Sigmoid colon (tissue), 7 donors: ENCODE measurements around the gene VWA3B. TPM values are rescaled to one million over a fixed set of nuclear protein-coding genes. Genes with fewer than 3 reads are reported as not detected.
"Not testable (repeated sequence)": the region's sequence is repeated elsewhere in the genome, so short reads cannot be mapped to it uniquely, and the experiment has no call there.

Experiments
- DNase-seq: peaks from one replicate; pipeline ENCODE4 v3.0.0-alpha.2; 2019
- H3K27ac ChIP-seq, 4 donors: fragments of 200-600 bp; sonication (generic); one replicate each; pipeline ENCODE4 v1.5.1; 2016 to 2019; ENCODE audit warnings: mild to moderate bottlenecking in 1 of 4
- H3K27me3 ChIP-seq, 3 donors: fragments of 200-600 bp; sonication (generic); one replicate each; pipeline ENCODE4 v1.5.1; 2019; ENCODE audit warnings: mild to moderate bottlenecking in 1 of 3
- H3K36me3 ChIP-seq, 4 donors: fragments of 200-600 bp; sonication (generic); one replicate each; pipeline ENCODE4 v1.5.1; 2016 to 2019
- H3K4me1 ChIP-seq, 4 donors: fragments of 200-600 bp; sonication (generic); one replicate each; pipeline ENCODE4 v1.5.1; 2017 to 2019
- H3K4me3 ChIP-seq, 4 donors: fragments of 200-600 bp; sonication (generic); one replicate each; pipeline ENCODE4 v1.5.1; 2017 to 2019; ENCODE audit warnings: mild to moderate bottlenecking in 2 of 4, moderate library complexity in 1 of 4
- H3K9me3 ChIP-seq, 4 donors: fragments of 200-600 bp in 3 of 4; sonication (generic) in 3 of 4; one replicate each; pipeline versions ENCODE4 v1.5.1 to v1.6.1; 2013 to 2019
- EP300 ChIP-seq, 4 donors: sonication (generic); formaldehyde crosslinking; IDR thresholded peaks; one replicate each; pipeline ENCODE4 v1.6.1; 2017; ENCODE audit warnings: antibody characterized with exemption in 4 of 4
- POLR2A ChIP-seq, 2 donors: fragments of 450-650 bp; IDR thresholded peaks; one replicate each; pipeline ENCODE4 v1.6.1; 2016; ENCODE audit warnings: antibody characterized with exemption in 2 of 2, mild to moderate bottlenecking in 2 of 2, moderate library complexity in 2 of 2
- POLR2AphosphoS5 ChIP-seq, 4 donors: sonication (generic); formaldehyde crosslinking; IDR thresholded peaks; one replicate each; pipeline ENCODE4 v1.6.1; 2017; ENCODE audit warnings: antibody characterized with exemption in 4 of 4
- WGBS, 2 donors: extraction: QIAGEN DNeasy Blood & Tissue Kit; methylation state at CpG; one replicate each; pipeline ENCODE4 v1.1.7; 2013; 5-methylcytosine and 5-hydroxymethylcytosine counted together
- intact Hi-C: fragments of 100-400 bp; cut with DNase I; formaldehyde crosslinking; loops from one replicate; pipeline ENCODE4 v1.15.1; 2023
- polyA plus RNA-seq, 3 donors: library from polyadenylated mRNA; stranded (reverse); fragments of 200-250 nt; gene quantifications; one replicate each; pipeline ENCODE4 v1.2.3, GENCODE V29; 2013
- total RNA-seq, 4 donors: library from RNA; depleted of rRNA; stranded (reverse); fragments of >200 nt; gene quantifications; one replicate each; pipeline ENCODE4 v1.1.0, GENCODE V29; 2016
- TF ChIP-seq, protein P1 (sequence below), 4 experiments: fragments of 450-650 bp in 3 of 4; fragments of 200-600 bp in 1 of 4; IDR thresholded peaks; one replicate each; pipeline ENCODE4 v1.5.1; 2016 to 2019; ENCODE audit warnings: antibody characterized with exemption in 4 of 4, mild to moderate bottlenecking in 3 of 4, moderate library complexity in 2 of 4
- donor health status: healthy with polysubstance abuse.
- donor health status: Bipolar disorder and iron deficiency.
- donor health status: healthy.

The VWA3B gene
- total and polyA plus RNA-seq, 7 donors, result 0.55 to 1.4 (median 1.2) TPM; not detected in 3

DNA sequence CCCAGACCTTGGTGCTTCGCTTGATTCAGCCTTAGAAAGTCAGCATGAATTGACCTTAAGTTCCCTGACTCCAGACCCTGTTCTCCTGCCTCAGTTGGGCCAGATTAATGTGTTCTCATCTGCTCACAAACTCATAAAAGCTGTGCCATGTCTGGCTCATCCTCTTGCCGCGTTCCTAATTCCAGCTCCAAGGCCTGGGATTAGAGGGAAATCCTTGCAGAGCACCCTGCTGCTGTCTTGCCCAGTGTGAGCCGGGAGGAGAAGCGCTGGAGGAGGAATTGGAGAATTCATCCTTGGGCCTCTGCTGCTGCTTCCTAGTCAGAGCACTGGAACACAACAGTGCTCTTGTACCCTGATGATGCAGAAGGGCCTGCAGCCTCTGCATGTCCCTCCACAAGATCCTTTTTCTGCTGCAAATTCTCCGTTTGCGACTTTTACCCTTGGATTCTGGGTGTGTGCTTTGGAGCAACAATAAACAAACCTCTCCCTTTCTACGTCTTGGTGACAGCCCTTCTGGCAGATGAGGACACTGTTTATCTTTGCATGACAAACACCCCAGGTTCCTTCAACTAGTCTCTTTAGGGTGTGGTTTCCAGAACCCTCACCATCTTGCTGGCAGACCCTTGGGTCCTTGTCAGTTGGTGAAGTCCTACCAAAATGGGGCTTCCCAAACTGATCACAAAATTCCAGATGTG is 212.4 kb downstream of the VWA3B start:
- H3K4me3 ChIP-seq, result no peak overlapping the region
- WGBS, 2 donors, result 28 to 64% methylated on average over 8 of the region's 8 CpGs
- no peak overlapping the region for H3K27ac ChIP-seq
- intact Hi-C loops, result no loop called here
- no peak for DNase-seq
- no peaks in the 10 kb centered on the region for H3K9me3 ChIP-seq
- no peaks in the 10 kb centered on the region for H3K27me3 ChIP-seq
- H3K36me3 ChIP-seq, result no peaks in the 10 kb centered on the region
- no peaks in the 10 kb centered on the region for H3K4me1 ChIP-seq
- TF ChIP-seq POLR2A (IDR thresholded peaks at IDR 0.05) (no peak), EP300 (IDR thresholded peaks at IDR 0.05) (no peak), POLR2AphosphoS5 (IDR thresholded peaks at IDR 0.05) (no peak)
- TF ChIP-seq, protein P1, sequence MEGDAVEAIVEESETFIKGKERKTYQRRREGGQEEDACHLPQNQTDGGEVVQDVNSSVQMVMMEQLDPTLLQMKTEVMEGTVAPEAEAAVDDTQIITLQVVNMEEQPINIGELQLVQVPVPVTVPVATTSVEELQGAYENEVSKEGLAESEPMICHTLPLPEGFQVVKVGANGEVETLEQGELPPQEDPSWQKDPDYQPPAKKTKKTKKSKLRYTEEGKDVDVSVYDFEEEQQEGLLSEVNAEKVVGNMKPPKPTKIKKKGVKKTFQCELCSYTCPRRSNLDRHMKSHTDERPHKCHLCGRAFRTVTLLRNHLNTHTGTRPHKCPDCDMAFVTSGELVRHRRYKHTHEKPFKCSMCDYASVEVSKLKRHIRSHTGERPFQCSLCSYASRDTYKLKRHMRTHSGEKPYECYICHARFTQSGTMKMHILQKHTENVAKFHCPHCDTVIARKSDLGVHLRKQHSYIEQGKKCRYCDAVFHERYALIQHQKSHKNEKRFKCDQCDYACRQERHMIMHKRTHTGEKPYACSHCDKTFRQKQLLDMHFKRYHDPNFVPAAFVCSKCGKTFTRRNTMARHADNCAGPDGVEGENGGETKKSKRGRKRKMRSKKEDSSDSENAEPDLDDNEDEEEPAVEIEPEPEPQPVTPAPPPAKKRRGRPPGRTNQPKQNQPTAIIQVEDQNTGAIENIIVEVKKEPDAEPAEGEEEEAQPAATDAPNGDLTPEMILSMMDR (IDR thresholded peaks at IDR 0.05), result no peak

DNA sequence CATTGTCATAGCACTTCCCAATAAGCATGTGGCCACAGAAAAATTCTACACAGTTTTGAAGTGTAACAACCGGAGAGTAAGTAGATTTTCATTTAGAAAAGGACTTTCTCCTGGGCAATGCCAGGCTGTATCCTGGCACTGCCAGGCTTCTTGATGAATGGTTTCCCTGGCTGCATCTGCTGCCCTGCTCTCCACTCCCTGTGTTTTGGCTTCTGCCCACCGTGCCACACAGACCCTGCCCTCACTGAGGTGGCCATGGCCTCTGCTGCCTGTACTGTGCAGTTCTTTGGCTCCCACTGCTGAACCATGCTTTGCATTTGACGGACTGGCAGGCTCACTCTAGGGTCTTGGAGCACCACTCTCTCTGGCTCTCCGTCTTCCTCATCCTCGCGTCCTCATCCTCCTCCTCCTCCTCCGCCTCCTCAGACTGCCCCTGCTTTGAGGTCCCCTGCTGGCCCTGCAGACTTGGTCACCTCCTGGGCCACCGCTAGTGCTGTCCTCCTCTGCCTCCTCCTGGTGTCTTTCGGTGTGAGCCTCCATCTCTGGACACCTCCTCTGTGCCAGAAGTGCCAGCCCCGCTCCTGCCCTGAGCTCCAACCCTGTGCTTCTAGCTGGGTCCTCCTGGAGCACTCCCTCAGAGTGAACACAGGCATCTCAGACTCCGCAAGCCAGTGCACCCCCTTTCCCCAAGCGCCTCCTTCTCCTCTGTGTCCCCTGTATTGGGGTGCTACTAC is 213.3 kb downstream of the VWA3B start:
- Histone ChIP-seq H3K9me3 (no peaks in the 10 kb centered on the region), H3K4me3 (no peak overlapping the region), H3K27me3 (no peaks in the 10 kb centered on the region), H3K4me1 (no peaks in the 10 kb centered on the region), H3K36me3 (no peaks in the 10 kb centered on the region), H3K27ac (no peak overlapping the region)
- TF ChIP-seq POLR2AphosphoS5 (IDR thresholded peaks at IDR 0.05) (no peak), POLR2A (IDR thresholded peaks at IDR 0.05) (no peak), EP300 (IDR thresholded peaks at IDR 0.05) (no peak)
- TF ChIP-seq, protein P1 (IDR thresholded peaks at IDR 0.05), result no peak
- WGBS, 2 donors, result 87 to 89% methylated on average over 12 of the region's 12 CpGs
- intact Hi-C loops, result no loop called here
- DNase-seq, result no peak

DNA sequence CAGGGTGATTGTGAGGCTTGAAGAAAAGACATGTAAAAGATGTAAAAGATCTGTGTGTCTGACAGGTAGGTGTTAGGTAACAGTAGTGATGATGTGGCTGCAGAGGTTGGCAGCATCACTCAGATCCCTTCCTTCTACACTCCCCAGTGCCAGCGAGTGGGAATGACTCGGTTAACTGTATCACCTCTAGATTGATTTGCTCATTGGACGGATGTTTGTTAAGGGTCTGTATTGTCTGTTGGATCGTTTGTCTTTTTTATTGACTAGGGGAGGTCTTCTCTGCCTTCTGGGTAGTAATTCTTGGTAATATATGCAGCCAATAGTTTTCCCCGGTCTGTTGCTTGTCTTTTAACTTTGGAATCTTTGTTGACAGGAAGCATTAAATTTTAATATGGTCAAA is 214.5 kb downstream of the VWA3B start:
- Histone ChIP-seq H3K27ac (no peak overlapping the region), H3K36me3 (no peaks in the 10 kb centered on the region), H3K4me3 (no peak overlapping the region), H3K4me1 (no peaks in the 10 kb centered on the region), H3K27me3 (no peaks in the 10 kb centered on the region), H3K9me3 (no peaks in the 10 kb centered on the region)
- intact Hi-C loops, result no loop called here
- DNase-seq, result no peak
- TF ChIP-seq EP300 (IDR thresholded peaks at IDR 0.05) (no peak), POLR2A (IDR thresholded peaks at IDR 0.05) (no peak), POLR2AphosphoS5 (IDR thresholded peaks at IDR 0.05) (no peak)
- TF ChIP-seq, protein P1 (IDR thresholded peaks at IDR 0.05), result no peak
- WGBS, 2 donors, result 62 to 63% methylated on average over 5 of the region's 5 CpGs

DNA sequence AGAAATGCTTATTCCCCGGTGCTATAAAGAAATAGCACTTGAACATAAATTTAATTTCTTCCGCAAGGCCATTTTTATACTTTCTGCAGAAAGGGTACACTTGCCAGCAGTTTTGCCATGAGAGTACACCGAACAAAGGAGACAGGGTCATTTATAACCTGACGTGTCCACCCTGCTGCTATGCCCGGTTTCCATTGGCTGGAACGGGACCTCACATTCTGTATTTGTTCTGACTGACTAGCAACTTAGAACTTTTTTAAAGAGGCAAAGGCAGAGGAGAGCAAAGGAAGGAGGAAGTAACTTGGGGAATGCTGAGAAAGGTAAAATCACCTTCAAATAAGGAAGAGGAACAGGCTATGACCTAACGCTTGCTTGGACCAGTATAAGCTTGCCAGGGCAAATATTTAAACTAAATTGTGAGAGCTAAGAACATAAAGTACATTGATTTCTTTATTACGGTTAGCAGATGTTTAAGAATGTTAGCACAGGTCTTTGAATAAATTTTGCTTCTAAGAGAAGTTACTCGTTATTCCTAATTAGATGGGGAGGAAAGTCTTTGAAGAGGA is 220.2 kb downstream of the VWA3B start:
- H3K9me3 ChIP-seq, H3K4me3 ChIP-seq, DNase-seq, H3K4me1 ChIP-seq, intact Hi-C loops, H3K36me3 ChIP-seq, H3K27ac ChIP-seq, H3K27me3 ChIP-seq: not testable (repeated sequence)
- 24 to 71% methylated on average over 9 of the region's 9 CpGs for WGBS, 2 donors

DNA sequence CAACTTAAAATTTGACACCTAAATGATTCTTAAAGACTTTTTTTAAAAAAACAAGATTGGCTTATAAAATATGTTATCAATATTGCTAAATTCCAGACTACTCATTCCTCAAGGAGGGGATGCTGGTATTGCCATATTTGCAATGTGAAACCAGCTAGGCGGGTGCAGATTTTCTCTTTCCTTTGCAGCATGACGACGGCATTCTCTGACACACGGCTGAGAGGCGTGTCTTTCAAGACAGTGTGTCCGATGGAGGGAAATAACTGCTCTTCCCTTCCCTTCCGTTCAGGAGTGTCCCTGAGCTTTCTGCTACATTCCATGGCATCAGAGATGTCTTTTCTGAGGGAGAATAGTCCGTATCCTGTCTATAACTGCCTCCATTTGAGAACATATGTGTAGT is 221.1 kb downstream of the VWA3B start:
- intact Hi-C loops, result no loop called here
- Histone ChIP-seq H3K9me3 (no peaks in the 10 kb centered on the region), H3K27ac (no peak overlapping the region), H3K4me3 (no peak overlapping the region), H3K36me3 (no peaks in the 10 kb centered on the region), H3K4me1 (no peaks in the 10 kb centered on the region), H3K27me3 (no peaks in the 10 kb centered on the region)
- no peak for DNase-seq
- TF ChIP-seq EP300 (IDR thresholded peaks at IDR 0.05), result no peak
- TF ChIP-seq, protein P1 (IDR thresholded peaks at IDR 0.05), result no peak
- TF ChIP-seq POLR2AphosphoS5 (IDR thresholded peaks at IDR 0.05), result no peak
- no peak for TF ChIP-seq POLR2A (IDR thresholded peaks at IDR 0.05)
- 19 to 55% methylated on average over 8 of the region's 8 CpGs for WGBS, 2 donors
